Neural cell (in vitro differentiated cells): ENCODE measurements around the gene ARPC5L.

ENCODE experiments used
- CTCF ChIP-seq: fragments of 450-650 bp; IDR thresholded peaks from 2 replicates; pipeline ENCODE4 v1.5.1; 2014; ENCODE audit warnings: antibody characterized with exemption, mild to moderate bottlenecking, moderate library complexity; ENCODE audit not compliant: poor library complexity, severe bottlenecking
- EZH2 ChIP-seq: fragments of 200-600, 300-800 bp; shearing (Covaris generic), sonication (generic); IDR thresholded peaks from 2 replicates; pipeline ENCODE4 v1.6.1; 2014; ENCODE audit warnings: antibody characterized with exemption, low read length, borderline replicate concordance, mild to moderate bottlenecking; ENCODE audit not compliant: insufficient read depth, poor library complexity, severe bottlenecking
- MXI1 ChIP-seq: fragments of 450-650 bp; conservative IDR thresholded peaks from 2 replicates; pipeline ENCODE4 v1.6.1; 2014; ENCODE audit warnings: antibody characterized with exemption, mild to moderate bottlenecking; ENCODE audit not compliant: poor library complexity, severe bottlenecking
- POLR2AphosphoS5 ChIP-seq: IDR thresholded peaks from 2 replicates; pipeline ENCODE4 v1.6.1; 2012
- RAD21 ChIP-seq: fragments of 450-650 bp; conservative IDR thresholded peaks from 2 replicates; pipeline ENCODE4 v1.6.1; 2014; ENCODE audit warnings: antibody characterized with exemption, mild to moderate bottlenecking, moderate library complexity
- REST ChIP-seq: IDR thresholded peaks from 2 replicates; pipeline ENCODE4 v1.6.1; 2012; ENCODE audit warnings: borderline replicate concordance
- SMC3 ChIP-seq: fragments of 450-650 bp; conservative IDR thresholded peaks from 2 replicates; pipeline ENCODE4 v1.6.1; 2014; ENCODE audit warnings: antibody characterized with exemption, mild to moderate bottlenecking, moderate library complexity; ENCODE audit not compliant: poor library complexity
- TAF1 ChIP-seq: IDR thresholded peaks from 2 replicates; pipeline ENCODE4 v1.6.1; 2012; ENCODE audit warnings: low read depth

- TF ChIP-seq CTCF: no peak
- TF ChIP-seq MXI1: no peak
- TF ChIP-seq POLR2AphosphoS5: no peak
- no peak for TF ChIP-seq SMC3
- TF ChIP-seq TAF1: no peak
- no peak for TF ChIP-seq EZH2
- no peak for TF ChIP-seq REST
- TF ChIP-seq RAD21: no peak
These were observed 8.3 kb upstream of the ARPC5L start for GRCh38 chr9:124853605-124854143.
